IMR-90 (cell line): ENCODE data around the gene MZT2A. TPM values are rescaled to one million over a fixed set of nuclear protein-coding genes. Genes with fewer than 3 reads are reported as not detected.
"Not testable (repeated sequence)": the region's sequence is repeated elsewhere in the genome, so short reads cannot be mapped to it uniquely, and the experiment has no call there.

Source experiments
- ATAC-seq: fragments of 200-7000 bp; cut with Tn5 transposase; 2 replicates; pipeline ENCODE4 v1.9.1; 2020; ENCODE audit warnings: low read depth, mild to moderate bottlenecking, moderate library complexity
- BruUV-seq: library from RNA; stranded (reverse); fragments of 400-500 nt; replicated peaks from 2 replicates; lab custom pipeline; 2021; lab: Mats Ljungman, UMichigan
- CTCF ChIA-PET: fragments of 300-600 bp; formaldehyde crosslinking; extraction: SDS; loops from one replicate; lab custom pipeline; 2021; ENCODE audit warnings: antibody characterized with exemption; lab: Yijun Ruan, JAX
- POLR2A ChIA-PET: fragments of 300-600 bp; sonication (Branson Sonifier 250); formaldehyde crosslinking; loops from one replicate; lab custom pipeline; 2022; ENCODE audit warnings: antibody characterized with exemption; ENCODE audit not compliant: unreplicated experiment; lab: Charles Lee
- DNase-seq: peaks from one replicate; pipeline ENCODE4 v3.0.0; 2013
- H2AFZ ChIP-seq: replicated peaks from 2 replicates; pipeline ENCODE3; 2013; ENCODE audit warnings: low read length, mild to moderate bottlenecking; ENCODE audit not compliant: poor library complexity
- H2AK5ac ChIP-seq: 2 replicates; pipeline ENCODE4 v1.6.1; 2013; ENCODE audit warnings: low read depth, low read length, inconsistent platforms
- H2AK9ac ChIP-seq: replicated peaks from 2 replicates; pipeline ENCODE3; 2013; ENCODE audit warnings: mild to moderate bottlenecking, low read depth, low read length, moderate library complexity; ENCODE audit not compliant: poor library complexity
- H2BK120ac ChIP-seq: 2 replicates; pipeline ENCODE4 v1.6.1; 2013; ENCODE audit warnings: low read depth, low read length, inconsistent platforms
- H2BK15ac ChIP-seq: 3 replicates; pipeline ENCODE4 v1.6.1; 2013; ENCODE audit warnings: low read depth, low read length, inconsistent platforms
- H2BK20ac ChIP-seq: 2 replicates; pipeline ENCODE4 v1.6.1; 2013; ENCODE audit warnings: low read depth, mild to moderate bottlenecking, inconsistent platforms, low read length, moderate library complexity
- H2BK5ac ChIP-seq: 2 replicates; pipeline ENCODE4 v1.6.1; 2013; ENCODE audit warnings: mild to moderate bottlenecking, low read depth, low read length, inconsistent platforms; ENCODE audit not compliant: poor library complexity, severe bottlenecking
- H3K14ac ChIP-seq: replicated peaks from 2 replicates; pipeline ENCODE4 v1.6.1; 2013; ENCODE audit warnings: low read depth, low read length, inconsistent platforms
- H3K18ac ChIP-seq: 2 replicates; pipeline ENCODE4 v1.6.1; 2013; ENCODE audit warnings: low read depth, low read length, control low read depth
- H3K23ac ChIP-seq: 2 replicates; pipeline ENCODE4 v1.6.1; 2013; ENCODE audit warnings: low read depth, low read length, inconsistent platforms
- H3K27ac ChIP-seq: 2 replicates; pipeline ENCODE4 v1.5.1; 2013; ENCODE audit warnings: mild to moderate bottlenecking, control low read depth, low read length; ENCODE audit not compliant: insufficient read depth
- H3K27me3 ChIP-seq: 2 replicates; pipeline ENCODE4 v1.6.1; 2013; ENCODE audit warnings: low read length; ENCODE audit not compliant: control insufficient read depth, insufficient read depth
- H3K36me3 ChIP-seq: 2 replicates; pipeline ENCODE4 v1.6.1; 2013; ENCODE audit warnings: low read length, mixed read lengths; ENCODE audit not compliant: control insufficient read depth, insufficient read depth
- H3K4ac ChIP-seq: 2 replicates; pipeline ENCODE4 v1.6.1; 2013; ENCODE audit warnings: low read depth, low read length, inconsistent platforms
- H3K4me1 ChIP-seq: 2 replicates; pipeline ENCODE4 v1.6.1; 2013; ENCODE audit warnings: low read length, mixed read lengths; ENCODE audit not compliant: control insufficient read depth, insufficient read depth
- H3K4me2 ChIP-seq: 2 replicates; pipeline ENCODE4 v1.6.1; 2013; ENCODE audit warnings: low read depth, mild to moderate bottlenecking, control low read depth, low read length, moderate library complexity
- H3K4me3 ChIP-seq: 2 replicates; pipeline ENCODE4 v1.5.1; 2013; ENCODE audit warnings: low read depth, mild to moderate bottlenecking, control low read depth, low read length, moderate library complexity; ENCODE audit not compliant: insufficient read depth
- H3K56ac ChIP-seq: 2 replicates; pipeline ENCODE4 v1.6.1; 2013; ENCODE audit warnings: low read length, inconsistent platforms; ENCODE audit not compliant: insufficient read depth; ENCODE audit errors: extremely low read depth
- H3K79me1 ChIP-seq, 2 experiments: 2 replicates each; pipeline ENCODE4 v1.6.1; 2013; ENCODE audit warnings: low read length in 2 of 2, inconsistent platforms in 1 of 2, low read depth in 1 of 2
- H3K9ac ChIP-seq: 2 replicates; pipeline ENCODE4 v1.6.1; 2013; ENCODE audit warnings: low read depth, low read length, control low read depth
- H3K9me1 ChIP-seq: 2 replicates; pipeline ENCODE4 v1.6.1; 2013; ENCODE audit warnings: low read length, inconsistent platforms; ENCODE audit not compliant: insufficient read depth
- H3K9me3 ChIP-seq: 2 replicates; pipeline ENCODE4 v1.6.1; 2013; ENCODE audit warnings: low read length; ENCODE audit not compliant: control insufficient read depth, insufficient read depth
- H4K20me1 ChIP-seq: 2 replicates; pipeline ENCODE4 v1.6.1; 2013; ENCODE audit warnings: low read length, inconsistent platforms; ENCODE audit not compliant: insufficient read depth
- H4K5ac ChIP-seq: 2 replicates; pipeline ENCODE4 v1.6.1; 2013; ENCODE audit warnings: mild to moderate bottlenecking, low read depth, low read length, control low read depth
- H4K8ac ChIP-seq, 2 experiments: 2 replicates each; pipeline ENCODE4 v1.6.1; 2013; ENCODE audit warnings: low read depth in 2 of 2, low read length in 2 of 2, control low read depth in 1 of 2, inconsistent platforms in 1 of 2
- H4K91ac ChIP-seq: 2 replicates; pipeline ENCODE4 v1.6.1; 2013; ENCODE audit warnings: low read depth, low read length, inconsistent platforms; ENCODE audit not compliant: insufficient read depth
- WGBS, 2 experiments: methylation state at CpG; one replicate each; pipeline versions ENCODE4 v1.1.5 to v1.1.7; 2013; ENCODE audit warnings: missing lambda C conversion rate in 2 of 2; ENCODE audit not compliant: insufficient read length in 1 of 2; ENCODE audit errors: extremely low coverage in 2 of 2; 5-methylcytosine and 5-hydroxymethylcytosine counted together
- dilution Hi-C: fragments of 300-500 bp; cut with HindIII; formaldehyde crosslinking; loops from one replicate; pipeline ENCODE4 v1.14.3; 2018; ENCODE audit warnings: low sequenced_read_pairs; ENCODE audit not compliant: unreplicated experiment
- in situ Hi-C: fragments of 300-500 bp; cut with MboI; formaldehyde crosslinking; loops from 3 replicates; pipeline ENCODE4 v1.14.3; 2019; ENCODE audit warnings: low sequenced_read_pairs, inconsistent platforms, mixed read lengths
- intact Hi-C: fragments of 100-400 bp; cut with micrococcal nuclease; formaldehyde crosslinking; loops from 2 replicates; pipeline ENCODE4 v1.10.0; 2022
- polyA plus RNA-seq, 3 experiments: library from polyadenylated mRNA; depleted of rRNA; stranded (reverse); fragments of >200 nt; gene quantifications; 2 replicates each; pipeline ENCODE4 v1.2.3, GENCODE V29; 2012; ENCODE audit warnings: low replicate concordance in 1 of 3
- total RNA-seq: library from RNA; depleted of rRNA; stranded (reverse); fragments of >200 nt; gene quantifications from 2 replicates; pipeline ENCODE4 v1.2.3, GENCODE V29; 2012

Gene MZT2A
- total and polyA plus RNA-seq, 2 of the 4 experiments (the other 2 are of a cell fraction) = 23.1 to 82.3 TPM

DNA sequence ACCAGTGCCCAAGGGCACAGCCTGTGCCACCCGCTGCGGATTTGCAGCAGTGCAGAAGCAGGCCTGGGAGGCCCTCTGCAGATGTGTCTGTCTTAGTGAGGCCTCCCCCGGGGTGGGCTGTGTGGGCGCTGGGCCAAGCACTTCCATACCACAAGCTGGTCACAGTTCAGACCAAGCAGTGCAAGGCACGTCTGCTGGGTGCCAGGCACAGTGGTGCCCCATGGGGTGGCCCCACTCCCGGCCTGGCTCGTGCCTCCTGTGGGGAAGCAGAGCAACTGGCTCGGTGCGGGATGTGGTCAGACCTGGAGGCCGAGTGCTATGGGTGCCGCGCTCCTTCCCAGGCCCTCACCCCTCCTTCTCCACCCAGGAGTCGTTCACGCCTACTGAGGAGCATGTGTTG is 23.0 kb upstream of the MZT2A start:
- H2AFZ ChIP-seq, BruUV-seq, intact Hi-C loops, H3K23ac ChIP-seq, H2BK120ac ChIP-seq, H3K9ac ChIP-seq, H2BK15ac ChIP-seq, H4K5ac ChIP-seq, H3K27ac ChIP-seq, H4K20me1 ChIP-seq, H3K79me1 ChIP-seq, H4K8ac ChIP-seq, H2AK5ac ChIP-seq, H2BK5ac ChIP-seq, H3K4me3 ChIP-seq, DNase-seq, H3K9me3 ChIP-seq, H3K18ac ChIP-seq, H3K14ac ChIP-seq, H3K4me2 ChIP-seq, POLR2A ChIA-PET, H3K27me3 ChIP-seq, H4K91ac ChIP-seq, H3K4ac ChIP-seq, H3K9me1 ChIP-seq, dilution Hi-C loops, H3K4me1 ChIP-seq, H3K56ac ChIP-seq, H2BK20ac ChIP-seq, ATAC-seq, CTCF ChIA-PET, H2AK9ac ChIP-seq: not testable (repeated sequence)
- peaks cover 26% of the 10 kb centered on the region for H3K36me3 ChIP-seq
- no CpG with 5 or more reads among the region's 14 CpGs for WGBS, 2 experiments
- in situ Hi-C loops = loop anchor here (25.0 kb wide), 2 partner anchors 403 to 1353 kb away; partner anchors contain the start of gene PLEKHB2

DNA sequence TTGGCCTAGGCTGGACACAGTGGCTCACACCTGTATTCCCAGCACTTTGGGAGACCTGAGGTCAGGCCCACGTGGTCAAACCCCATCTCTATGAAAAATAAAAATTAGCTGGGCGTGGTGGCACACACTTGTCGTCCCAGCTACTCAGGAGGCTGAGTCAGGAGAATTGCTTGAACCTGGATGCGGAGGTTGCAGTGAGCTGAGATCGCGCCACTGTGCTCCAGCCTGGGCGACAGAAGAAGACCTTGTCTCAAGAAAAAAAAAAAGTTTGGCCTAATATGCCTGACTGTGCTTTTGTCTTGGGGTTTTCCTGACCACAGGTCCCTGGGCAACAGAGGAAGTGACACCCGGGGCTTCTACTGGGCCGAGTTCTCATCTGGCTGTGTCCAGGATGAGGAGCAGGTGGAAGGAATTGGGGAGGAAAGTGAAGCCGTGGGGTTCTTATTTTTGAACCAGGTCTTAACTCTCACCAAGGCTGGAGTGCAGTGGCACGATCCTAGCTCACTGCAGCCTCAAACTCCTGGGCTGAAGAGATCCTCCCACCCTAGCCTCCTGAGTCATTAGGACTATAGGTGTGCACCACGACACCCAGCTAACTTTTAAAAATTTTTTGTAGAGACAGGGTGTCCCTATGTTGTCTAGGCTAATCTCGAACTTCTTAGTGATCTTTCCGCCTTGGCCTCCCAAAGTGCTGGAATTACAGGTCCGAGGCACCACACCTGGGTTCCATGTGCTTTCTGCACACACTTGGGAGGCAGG is 22.4 kb upstream of the MZT2A start:
- in situ Hi-C loops = loop anchor here (25.0 kb wide), 2 partner anchors 402 to 1352 kb away; partner anchors contain the start of gene PLEKHB2
- POLR2A ChIA-PET, DNase-seq, H2BK15ac ChIP-seq, H3K4me1 ChIP-seq, H4K5ac ChIP-seq, H3K27me3 ChIP-seq, H3K56ac ChIP-seq, H2BK5ac ChIP-seq, H4K20me1 ChIP-seq, intact Hi-C loops, H4K91ac ChIP-seq, H3K9me1 ChIP-seq, H3K23ac ChIP-seq, H3K4ac ChIP-seq, H2AFZ ChIP-seq, ATAC-seq, BruUV-seq, CTCF ChIA-PET, H3K9me3 ChIP-seq, H2BK120ac ChIP-seq, H2BK20ac ChIP-seq, H2AK5ac ChIP-seq, H3K9ac ChIP-seq, H3K27ac ChIP-seq, dilution Hi-C loops, H3K4me3 ChIP-seq, H2AK9ac ChIP-seq, H3K18ac ChIP-seq, H4K8ac ChIP-seq, H3K14ac ChIP-seq, H3K4me2 ChIP-seq, H3K79me1 ChIP-seq: not testable (repeated sequence)
- WGBS, 2 experiments = 100% methylated on average over 4 of the region's 15 CpGs; no CpG with 5 or more reads in 1 of the 2 experiments
- peaks cover 24% of the 10 kb centered on the region for H3K36me3 ChIP-seq
